SKM-1 treated with dmso at 0.1 percent for 144 hours (cell line): ENCODE results near the gene ATP9A.

Experiments
- DNase-seq: peaks from one replicate; lab custom pipeline; 2025; ENCODE audit not compliant: unreplicated experiment; lab: John Stamatoyannopoulos, UW

ATP9A gene

DNA sequence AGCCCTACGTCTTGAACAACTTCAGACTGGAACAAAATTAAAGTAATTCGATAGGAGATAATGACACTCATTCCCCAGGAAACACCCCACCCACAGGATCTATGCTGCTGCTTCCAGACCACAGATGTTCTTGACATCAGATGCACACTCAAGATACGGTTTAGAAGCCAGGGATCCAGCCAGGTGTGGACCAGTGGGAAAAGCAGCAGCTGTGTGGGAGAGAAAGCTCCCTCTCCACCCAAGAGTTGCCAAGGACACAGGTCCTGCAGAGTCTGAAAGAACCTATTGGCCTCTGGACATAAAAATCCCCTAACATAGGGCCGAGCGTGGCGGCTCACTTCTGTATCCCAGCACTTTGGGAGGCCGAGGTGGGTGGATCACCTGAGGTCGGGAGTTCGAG, 133.9 kb downstream of the ATP9A start:
- DNase-seq = no peak

DNA sequence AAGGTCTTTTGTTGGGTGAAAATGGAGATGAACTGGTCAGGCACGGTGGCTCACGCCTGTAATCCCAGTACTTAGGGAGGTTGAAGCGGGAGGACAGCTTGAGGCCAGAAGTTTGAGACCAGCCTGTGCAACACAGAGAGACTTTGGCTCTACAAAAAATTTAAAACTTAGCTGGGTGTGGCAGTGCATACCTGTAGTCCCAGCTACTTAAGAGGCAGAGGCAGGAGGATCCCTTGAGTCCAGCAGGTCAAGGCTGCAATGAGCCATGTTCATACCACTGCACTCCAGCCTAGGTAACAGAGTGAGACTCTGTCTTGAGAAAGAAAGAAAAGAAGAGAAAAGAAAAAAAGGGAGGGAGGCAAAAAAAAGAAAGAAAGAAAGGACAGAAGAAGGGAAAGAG, 134.8 kb downstream of the ATP9A start:
- no peak for DNase-seq

DNA sequence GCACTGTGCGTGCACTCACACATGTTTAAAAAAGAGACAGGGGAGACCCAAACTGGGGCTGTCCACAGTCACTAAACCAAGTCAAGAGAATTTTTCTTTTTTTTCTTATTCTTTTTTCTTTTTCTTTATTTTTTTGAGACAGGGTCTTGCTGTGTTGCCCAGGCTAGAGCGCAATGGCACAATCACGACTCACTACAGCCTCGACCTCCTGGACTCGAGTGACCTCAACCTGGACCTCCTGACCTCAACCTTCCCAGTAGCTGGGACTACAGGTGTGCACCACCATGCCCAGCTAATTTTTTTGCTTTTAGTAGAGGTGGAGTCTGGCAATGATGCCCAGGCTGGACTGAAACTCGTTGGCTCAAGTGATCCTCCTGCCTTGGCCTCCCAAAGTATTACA, 136.2 kb downstream of the ATP9A start:
- DNase-seq = no peak

DNA sequence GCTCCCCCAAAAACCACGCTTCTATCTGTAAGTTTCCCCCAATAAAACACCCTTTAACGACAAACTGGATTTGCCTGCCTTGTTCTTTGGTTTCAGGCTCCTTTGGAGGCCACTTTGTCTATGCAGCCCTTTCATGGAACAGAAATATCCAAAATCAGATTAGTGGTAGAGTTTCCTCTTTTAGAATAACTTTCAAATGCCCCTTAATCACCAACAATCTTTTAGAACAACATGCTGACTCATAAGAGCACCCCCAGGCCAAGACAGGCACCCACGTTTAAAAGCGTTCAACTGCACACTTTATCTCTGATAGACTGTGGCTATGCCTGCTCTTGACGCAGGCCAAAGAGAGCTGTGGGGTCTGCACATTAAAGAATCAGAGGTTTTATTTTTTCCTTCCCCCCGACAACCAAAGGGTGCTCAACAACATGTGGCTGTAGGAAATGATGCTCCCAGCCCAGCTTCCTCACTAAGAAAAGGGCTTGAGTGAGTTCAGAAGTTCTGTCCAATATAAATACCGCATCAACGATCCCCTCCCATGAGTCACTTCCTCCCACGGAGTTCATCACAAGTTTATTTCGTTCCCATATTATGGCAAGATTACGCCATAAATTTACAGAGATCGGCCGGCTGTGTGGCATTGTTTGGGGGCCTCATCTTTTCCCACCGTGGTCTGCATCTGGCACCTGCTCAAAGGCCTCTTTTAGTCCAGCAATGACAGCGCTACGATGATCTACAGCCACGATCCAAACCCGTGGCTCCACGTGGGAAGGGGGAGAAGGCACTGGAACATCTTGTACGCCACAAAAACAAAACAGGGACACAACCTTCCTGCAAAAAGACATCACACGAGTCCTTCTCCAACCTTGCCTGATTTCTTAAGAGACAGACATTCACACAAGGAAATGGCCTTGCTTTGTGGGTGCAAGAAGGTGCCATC, 136.9 kb downstream of the ATP9A start:
- DNase-seq = peak; percentile 73

DNA sequence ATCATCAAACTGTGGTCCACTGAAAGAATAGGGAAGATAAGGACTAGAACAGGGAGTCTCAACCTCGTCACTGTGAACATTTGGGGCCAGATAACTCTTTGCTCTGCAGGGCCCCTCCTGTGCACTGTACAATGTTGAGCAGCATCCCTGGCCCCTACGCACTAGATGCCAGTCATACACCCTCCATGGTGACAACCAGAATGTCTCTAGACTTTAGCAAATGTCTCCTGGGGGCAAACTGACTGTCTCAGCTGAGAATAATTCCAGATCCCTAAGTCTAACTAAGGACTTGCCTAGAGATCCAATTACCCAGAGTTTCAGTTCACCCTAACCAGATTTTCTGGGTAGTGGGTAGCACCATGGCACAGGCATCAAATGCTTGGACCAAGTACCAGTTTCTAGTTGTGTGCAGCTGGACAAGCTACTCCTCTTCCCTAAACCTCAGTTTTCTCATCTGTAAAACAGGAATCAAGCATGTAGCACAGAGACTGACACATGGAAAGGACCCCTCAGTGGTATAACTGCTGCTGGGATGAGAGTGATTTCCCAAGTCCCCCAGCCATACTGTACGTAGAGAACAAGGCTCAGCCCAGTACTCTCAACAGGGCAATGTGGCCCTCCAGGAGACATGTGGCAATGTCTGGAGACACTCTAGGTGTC, 138.7 kb downstream of the ATP9A start:
- no peak for DNase-seq

DNA sequence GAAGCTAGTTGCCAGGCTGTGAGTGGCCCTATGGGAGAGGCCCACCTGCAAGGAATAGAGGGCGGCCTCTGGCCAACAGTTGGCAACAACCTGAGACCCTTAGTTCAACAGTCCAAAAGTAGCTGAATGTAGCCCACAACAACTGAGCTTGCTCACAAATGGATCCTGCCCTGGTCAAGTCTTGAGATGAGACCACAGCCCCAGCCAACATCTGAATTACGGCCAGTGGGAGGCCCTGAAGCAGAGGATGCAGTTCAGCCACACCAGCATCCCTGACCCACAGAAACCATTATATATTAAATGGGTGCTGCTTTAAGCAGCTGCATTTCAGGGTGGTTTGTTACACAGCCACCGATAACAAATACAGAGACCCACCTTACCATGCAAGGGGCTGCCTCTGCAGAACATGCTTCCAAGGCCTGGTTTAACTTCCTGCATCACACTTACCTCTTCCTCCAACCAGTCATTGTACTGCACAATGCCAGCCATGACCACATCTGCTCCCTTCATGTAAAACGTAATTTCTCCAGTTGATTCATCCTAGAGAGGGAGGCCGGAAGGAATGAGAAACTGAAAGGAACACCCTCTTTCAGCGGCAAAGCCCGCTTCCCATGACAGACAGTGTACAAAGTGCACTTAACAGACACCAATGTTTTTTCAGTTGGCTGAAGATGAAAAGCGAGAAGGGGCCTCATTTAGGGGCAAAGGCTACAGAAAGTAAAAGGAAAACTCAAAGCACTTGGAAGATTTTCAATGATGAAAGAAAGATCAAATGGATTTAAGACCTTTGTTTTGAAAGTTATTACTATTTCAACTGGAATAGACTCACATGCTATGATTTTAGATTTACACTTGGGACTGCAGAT, 139.4 kb downstream of the ATP9A start:
- DNase-seq = no peak

DNA sequence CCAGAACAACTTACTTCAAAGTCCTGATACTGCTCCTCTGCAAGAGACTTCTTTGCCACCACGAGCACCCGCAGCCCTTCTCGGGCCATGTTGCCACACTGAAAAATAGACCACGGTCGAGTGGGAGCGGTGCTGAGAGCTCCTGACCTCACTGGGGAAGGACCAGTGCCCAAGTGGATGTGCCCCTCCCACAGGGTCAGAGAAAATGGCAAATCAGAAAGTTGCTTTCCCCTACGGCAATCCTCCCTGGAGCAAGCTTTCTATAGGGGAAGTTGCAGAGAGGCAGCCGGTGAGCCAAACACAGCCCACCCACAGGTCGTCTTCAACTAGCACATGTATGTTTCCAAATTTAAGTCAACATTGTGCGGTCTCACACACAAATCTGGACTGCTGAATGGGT, 140.6 kb downstream of the ATP9A start:
- no peak for DNase-seq

DNA sequence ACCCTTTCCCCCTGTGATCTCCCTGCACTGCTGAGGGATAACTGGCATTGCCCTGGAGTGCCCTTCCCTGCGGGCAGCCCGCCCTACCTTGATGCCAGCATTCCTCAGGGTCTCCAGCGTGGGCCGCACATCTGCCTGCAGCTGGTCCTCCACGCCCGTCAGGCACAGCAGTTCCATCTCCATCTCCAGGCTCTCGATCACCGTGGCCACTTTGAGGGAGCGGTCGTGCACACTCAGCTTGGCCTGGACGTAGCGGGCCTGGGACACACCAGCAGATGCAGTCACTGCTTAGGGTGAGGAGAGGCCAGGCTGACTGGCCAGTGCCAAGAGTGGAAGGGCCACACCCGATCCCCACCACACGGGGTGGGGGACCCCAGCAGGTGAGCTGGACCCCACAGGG, 143.1 kb downstream of the ATP9A start:
- no peak for DNase-seq

DNA sequence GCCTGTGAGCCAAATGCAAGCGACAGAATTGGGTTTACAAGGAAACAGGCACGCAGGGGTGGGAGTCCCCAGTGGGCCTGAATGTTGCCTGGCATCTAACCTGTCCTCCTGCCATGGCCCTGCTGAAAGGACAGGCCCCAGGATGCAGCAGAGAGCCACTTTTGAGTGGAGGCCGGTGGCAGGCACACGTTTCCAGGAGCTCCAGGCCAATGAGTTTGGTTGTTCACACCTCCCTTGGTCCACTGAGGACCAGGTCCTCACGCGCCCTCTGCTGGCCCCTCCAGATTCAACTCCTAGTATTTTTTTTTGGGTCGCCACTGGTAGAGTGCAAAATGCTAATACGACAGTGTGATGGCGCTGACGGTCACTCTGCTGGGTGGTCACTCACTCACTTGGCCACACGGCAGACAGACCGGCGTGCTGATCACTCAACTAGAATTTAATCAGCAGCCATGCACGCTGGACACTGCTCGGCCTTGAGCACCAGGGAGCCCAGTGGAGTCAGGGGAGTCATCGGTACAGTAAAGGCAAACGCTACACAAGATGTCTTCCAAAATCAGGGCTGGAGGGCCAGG, 143.9 kb downstream of the ATP9A start:
- DNase-seq = peak; percentile 69

DNA sequence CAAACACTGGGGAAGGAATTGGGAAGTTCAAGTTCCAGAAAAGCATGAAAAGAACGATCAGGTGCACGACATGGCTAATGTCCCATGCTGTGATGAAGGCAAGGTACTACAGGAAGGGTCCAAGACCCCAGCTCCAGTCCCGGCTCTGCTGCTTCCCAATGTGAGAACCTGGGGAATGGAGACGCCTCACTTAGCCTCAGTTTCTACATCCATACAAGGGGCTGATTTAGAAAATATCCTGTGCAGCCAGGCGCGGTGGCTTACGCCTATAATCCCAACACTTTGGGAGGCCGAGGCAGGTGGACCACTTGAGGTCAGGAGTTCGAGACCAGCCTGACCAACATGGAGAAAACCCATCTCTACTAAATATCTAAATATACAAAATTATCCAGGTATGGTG, 144.9 kb downstream of the ATP9A start:
- no peak for DNase-seq

DNA sequence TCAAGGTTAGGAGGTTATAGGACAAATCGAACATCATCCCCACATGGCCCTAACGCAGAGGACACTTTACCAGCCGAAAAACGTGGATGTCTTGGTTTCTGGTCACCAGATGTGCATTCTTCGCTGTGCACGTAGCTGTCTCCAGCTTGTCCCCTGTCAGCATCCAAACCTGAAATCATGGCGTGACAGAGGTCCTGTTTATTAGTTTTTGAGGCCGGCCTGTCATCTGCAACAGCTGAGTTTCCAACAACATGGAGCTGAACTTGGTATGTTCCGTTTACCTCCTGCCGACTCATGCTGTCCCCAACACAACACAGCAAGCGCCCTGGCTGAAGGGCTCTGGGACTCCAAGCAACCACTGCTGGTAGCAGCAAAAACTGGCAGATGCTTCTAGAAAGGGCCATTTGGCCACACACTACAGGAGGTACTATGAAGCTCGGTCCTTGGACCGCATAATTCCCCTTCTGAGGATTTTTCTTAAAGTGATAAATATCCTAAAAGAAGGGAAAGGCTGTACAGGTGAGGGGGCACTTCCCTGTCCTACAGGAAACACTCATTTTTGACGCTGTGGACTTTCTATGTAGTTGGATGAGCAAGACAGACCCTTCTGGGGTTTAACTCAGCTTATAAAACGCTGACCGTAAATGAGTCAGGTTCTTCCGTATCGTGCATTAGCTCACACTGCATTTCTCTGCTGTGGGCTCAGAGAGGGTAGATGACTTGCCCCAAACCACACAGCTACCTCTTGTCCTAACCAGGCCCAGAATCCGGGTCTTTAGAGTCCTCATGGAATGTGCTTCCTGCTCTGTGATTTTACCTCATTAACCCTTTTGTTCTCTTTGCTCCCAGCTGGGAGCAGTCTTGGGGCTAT, 146.0 kb downstream of the ATP9A start:
- no peak for DNase-seq

DNA sequence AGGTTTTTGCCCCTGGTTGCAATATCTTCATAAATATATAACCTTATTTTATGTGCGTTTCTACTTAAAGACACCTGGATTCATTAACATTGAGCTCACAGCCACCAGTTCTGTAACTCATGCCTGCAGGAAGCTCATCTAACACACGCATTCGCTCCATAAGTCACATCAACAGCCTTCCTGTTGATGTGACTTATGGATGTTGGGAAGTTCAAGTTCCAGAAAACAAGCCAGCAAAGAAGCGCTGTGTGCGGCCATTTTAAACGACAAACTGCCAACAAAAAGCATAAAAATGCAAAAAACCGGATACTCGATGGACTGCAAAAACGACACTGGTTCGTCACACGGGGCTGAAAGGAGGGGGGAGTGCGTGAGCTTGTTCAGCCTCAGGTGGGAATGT, 147.8 kb downstream of the ATP9A start:
- DNase-seq = no peak

DNA sequence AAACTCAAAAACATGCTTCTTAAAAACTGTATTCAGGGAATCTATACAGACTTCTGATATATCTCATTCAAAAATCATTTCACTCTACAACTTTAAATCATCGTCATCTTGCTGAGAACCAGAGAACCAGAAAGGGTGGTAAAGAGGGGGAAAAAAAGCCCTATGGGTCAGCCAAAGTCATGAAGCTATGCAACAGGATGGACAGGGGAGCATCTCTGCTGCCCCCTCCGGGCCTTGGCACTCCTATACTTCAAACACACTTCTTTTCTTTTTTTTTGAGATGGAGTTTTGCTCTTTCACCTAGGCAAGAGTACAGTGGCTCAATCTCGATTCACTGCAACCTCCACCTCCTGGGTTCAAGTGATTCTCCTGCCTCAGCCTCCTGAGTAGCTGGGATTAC, 152.1 kb downstream of the ATP9A start:
- DNase-seq = no peak

DNA sequence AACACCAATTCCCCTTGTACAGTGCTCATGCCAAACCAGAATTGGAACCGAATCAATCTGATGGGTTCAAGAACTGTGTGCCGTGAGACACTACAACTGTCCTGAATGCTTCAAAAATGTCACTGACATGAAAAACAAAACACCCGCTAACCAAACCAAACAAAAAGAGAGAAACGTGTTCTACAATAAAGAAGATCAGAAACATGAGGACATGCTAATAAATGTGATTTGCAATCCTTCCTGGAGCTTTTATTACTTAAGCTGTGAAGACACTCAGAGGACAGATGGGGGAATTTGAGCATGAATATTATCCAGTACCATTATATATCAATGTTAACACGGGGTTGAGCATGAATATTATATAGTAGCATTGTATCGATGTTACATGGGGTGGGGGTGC, 153.5 kb downstream of the ATP9A start:
- no peak for DNase-seq

DNA sequence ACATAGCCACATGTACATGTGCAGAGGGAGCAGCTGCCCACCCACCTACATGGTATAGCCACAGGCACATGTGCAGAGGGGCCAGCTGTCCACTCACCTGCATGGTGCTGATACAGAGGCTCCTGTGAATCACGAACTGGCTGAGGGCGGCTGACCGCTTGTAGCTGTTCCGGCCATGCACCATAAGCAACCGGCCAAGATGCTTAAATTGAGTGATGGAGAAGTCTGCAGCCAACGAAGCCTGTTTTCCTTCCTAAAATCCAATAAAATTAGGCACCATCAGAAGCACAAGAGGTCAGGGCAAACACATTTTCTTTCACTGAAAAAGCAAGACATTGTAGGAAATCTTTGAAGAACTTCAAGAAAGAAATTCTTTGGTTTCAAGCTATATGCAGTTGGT, 154.6 kb downstream of the ATP9A start:
- DNase-seq = no peak

DNA sequence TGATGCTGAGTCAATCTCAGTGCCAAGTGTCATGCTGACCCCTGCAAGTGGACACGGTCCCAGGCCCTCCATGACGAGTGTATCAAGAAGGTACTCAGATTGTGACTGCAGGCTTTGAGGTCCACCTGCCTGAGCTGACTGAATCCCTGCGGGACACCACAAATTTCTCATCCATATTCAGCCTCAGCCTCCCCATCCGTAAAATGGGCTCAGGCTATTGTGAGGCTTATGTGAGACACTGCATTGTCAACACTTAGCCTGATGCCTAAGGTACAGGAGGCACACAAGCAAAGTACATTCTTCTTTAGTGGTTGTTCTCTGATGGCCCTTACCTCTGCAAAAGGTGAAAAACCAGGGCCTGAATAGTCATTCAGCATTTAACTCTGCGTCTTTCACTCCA, 155.3 kb downstream of the ATP9A start:
- no peak for DNase-seq

DNA sequence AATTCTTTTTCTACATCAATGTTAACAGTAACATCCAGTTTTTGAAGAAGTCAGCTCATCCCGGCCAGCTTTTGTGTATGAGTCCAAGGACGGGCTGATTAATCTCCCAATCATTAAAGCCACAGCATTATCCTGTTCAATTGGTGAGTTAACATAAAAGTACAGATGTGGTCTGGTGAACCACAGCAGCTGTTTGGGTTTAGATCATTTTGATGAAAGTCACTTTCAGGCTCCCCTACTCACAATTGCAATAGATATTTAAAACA, 156.6 kb downstream of the ATP9A start:
- DNase-seq = no peak

DNA sequence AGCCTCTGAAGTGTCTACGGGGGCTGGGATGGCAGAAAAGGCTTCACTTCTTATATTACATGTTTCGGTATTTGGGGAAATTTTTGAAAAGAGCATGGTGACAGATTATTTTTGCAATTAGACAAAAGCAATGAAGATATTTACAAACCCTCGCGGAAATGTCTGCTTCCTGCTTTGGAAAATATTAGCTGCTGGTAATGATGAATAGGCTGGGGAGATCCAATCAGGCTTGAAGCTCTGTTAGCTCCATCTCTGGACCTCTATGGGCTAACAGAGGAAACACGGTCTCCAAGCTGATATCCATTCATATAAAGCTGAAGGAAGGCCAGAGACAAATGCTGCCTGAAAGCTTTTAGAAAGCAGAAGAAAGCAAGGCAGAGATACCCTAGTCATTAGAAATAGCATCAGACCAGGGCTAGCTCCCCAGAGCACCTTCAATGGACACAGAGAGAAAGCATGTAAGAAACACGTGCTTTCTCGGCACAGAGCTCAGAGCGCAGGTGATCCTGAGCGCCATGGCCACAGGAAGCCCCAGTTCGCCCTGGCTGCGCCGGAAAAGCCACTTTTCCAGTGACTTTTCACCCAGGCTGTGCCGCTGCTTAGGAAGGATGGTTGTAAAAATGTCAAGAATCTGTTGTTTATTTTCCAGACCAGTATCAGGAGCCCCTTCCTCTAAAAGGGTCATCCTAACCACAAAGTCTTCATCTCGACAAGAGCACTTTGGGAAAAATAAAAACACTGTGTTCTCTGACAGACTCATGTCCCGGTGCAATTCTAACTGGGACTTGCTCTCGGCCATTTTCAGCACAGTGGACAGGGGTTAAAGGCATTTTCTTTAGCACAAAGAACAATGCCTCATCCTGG, 157.2 kb downstream of the ATP9A start:
- no peak for DNase-seq

DNA sequence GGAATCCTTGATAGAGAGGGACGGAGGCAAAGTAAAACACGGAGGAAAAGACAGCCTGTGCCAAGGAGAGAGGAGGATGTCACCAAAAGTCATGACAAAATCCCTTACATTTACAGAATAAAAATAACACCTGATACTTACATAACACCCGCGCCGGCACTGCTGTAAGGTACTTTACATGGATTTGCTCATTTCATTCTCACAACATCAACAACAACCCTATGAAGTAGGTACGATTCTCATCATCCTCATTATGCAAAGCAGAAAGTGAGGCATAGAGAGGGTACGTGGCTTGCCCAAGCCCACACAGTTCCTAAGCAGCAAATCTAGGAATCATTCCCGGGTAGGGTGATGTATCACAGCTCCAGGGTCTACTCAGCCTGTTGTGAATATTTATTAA, 158.1 kb downstream of the ATP9A start:
- DNase-seq = no peak

DNA sequence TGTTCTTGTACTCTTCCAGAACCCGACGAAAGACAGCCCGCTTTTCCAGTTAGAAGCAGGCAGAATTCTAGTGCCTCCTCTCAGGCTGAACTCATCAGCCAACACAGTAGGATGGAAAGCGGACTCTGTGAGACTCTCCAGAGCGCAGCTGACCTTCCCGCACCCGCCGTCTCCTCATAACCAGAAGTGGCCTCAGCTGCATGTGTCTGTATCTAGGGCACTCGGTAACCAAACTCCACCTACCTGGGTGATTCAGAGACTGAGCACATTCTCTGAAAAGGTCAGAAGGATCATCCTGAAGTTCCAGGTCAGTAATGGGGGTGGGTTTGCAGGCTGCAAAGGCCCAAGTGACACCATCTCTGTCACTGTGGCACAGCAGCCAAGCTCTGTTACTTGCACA, 158.9 kb downstream of the ATP9A start:
- no peak for DNase-seq
